ENCODE data around the gene CLEC1A.

Gene CLEC1A, protein sequence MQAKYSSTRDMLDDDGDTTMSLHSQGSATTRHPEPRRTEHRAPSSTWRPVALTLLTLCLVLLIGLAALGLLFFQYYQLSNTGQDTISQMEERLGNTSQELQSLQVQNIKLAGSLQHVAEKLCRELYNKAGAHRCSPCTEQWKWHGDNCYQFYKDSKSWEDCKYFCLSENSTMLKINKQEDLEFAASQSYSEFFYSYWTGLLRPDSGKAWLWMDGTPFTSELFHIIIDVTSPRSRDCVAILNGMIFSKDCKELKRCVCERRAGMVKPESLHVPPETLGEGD

DNA sequence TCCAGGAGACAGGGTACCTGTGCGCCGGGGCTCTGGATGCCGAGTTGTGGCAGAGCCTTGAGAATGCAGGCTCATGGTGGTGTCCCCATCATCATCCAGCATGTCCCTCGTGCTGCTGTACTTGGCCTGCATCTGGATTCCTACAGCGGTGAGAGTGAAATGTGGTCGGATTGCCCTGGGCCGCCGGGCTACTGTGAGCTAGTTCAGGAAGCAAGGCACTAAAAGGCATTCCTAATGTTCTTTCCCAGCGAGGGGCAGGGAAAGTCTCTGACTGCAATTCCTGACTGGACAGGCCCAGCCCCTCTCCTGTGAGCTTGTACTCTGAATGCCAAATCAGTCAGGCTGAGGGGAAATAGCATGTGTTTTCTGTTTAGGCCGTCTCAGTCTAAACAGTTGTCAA, at the start of gene CLEC1A:
Gene CLEC1A, minus strand, starts transcription at position 195 of the 400 bp plus-strand sequence. Its CDS starts 63 bp downstream, at position 132.
- no peak for DNase-seq

DNA sequence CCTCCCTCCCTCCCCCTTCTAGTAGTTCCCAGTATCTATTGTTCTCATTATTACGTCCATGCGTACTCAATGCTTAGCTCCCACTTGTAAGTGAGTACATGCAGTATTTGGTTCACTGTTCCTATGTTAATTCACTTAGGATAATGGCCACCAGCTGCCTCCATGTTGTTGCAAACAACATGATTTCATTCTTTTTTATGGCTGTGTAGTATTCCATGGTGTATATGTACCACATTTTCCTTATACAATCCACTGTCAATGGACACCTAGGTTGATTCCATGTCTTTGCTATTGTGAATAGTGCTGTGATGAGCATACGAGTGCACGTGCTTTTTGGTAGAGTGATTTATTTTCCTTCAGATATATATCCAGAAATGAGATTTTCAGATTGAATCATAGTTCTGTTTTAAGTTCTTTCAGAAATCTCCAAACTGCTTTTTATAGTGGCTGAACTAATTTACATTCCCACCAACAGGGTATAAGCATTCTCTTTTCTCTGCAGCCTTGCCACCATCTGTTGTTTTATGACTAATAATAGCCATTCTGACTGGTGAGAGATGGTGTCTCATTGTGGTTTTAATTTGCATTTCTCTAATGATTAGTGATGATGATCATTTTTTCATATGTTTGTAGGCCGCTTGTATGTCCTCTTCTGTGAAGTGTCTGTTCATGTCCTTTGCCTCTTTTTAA, 49.1 kb upstream of the CLEC1A start:
- DNase-seq = no peak

DNA sequence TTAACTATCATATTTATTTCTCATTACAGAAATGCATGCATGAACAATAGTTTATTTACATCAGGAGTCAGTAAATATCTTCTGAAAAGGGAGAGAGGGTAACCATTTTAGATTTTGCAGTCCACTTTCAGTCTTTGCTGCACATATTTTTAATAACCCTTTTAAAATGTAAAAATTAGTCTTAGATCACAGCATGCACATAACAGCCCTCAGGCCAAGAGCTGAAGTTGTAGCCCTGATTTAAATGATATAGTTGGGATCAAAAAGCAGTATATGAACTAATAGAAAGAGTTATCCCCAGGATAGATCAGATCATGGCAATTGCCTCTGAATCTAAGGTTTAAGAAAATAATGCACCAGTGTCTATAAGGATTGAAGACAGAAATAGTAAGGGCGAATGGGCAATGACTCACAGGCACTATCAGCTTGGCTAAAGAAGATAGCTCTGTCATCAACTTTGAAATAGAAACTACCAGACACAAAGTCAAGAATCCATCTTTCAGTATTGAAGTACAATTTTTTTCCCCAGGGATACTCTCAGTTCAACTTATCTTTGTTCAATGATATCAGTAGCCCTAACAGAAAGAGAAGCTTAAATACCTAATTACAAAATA, 44.3 kb upstream of the CLEC1A start:
- DNase-seq = no peak

DNA sequence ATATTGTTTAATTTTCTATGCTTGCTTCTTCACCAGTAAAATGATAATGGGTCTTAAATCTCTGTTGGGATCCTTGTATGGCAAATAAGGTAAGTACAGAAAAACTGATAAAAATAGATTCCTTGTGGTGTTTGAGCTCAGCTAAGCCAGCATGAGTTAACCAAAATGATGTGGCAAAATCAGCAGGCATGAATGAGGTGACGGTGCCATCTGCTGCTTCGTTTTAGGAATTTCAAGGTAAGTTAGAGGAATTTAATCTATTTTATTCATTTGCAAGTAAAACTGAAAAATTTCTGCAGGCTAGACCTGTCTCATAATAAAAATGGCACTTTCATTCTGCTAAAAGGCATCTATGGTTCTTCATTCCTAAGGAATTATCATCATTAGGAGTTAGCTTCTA, 41.2 kb upstream of the CLEC1A start:
- DNase-seq = peak; percentile 89

DNA sequence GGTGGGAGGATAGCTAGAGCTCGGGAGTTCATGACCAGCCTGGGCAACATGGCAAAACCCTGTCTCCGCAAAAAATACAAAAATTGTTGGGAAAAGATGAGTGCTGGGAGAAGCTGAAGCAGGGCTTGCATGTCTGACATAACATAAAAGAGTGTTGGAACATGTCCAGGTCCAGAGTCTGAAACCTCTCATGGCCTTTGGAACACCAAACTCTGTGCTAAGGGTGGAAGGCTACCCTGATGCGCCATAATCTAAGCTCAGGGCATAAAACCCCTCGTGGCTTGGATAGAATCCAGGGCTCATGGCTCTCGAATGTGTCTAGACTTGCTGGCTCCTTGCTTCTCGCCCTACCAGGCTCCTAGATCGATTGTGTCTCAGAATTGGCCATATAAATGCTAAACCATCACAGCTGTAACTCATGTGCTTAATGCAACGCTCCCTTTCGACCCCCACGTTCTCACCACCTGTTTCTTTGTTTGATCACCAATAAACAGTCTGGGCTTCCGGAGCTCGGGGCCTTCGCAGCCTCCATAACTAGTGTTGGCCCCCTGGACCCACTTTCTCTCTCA, 37.9 kb upstream of the CLEC1A start:
- no peak for DNase-seq

DNA sequence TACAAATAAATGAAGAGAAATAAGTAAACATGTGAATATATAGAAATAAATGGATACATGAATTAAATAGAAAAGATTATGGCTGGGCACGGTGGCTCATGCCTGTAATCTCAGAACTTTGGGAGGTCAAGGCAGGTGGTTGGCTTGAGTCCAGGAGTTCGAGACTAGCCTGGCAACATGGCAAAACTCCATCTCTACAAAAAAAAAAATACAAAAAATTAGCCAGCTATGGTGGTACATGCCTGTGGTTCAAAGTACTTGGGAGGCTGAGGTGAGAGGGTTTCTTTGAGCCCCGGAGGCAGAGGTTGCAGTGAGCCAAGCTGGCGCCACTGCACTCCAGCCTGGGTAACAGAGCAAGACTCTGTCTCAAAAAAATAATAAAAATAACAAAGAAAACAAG, 36.3 kb upstream of the CLEC1A start:
- no peak for DNase-seq

DNA sequence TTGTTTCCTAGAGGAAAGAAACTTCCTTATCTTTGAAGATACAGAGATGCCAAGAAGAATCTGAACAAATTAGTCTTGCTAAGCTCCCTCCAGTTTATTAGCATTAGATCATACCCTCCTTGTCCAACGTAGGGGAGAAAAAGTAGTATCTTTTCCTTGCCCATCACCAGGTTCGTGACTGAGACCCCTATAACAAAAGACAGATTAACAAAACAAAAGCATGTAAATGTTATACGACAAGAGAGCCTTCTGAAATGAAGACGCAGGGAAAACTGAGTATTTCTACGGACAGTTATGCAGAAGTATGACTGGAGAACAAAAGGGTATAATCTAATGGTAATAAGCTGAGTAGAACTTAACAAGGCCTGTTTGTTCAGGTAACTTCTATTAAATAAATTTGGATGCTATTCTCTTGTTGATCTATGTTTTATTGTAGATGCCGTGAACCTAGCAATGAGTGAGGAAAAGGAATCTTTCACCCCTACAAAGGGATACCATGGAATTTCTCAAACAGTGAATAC, 34.1 kb upstream of the CLEC1A start:
- no peak for DNase-seq

DNA sequence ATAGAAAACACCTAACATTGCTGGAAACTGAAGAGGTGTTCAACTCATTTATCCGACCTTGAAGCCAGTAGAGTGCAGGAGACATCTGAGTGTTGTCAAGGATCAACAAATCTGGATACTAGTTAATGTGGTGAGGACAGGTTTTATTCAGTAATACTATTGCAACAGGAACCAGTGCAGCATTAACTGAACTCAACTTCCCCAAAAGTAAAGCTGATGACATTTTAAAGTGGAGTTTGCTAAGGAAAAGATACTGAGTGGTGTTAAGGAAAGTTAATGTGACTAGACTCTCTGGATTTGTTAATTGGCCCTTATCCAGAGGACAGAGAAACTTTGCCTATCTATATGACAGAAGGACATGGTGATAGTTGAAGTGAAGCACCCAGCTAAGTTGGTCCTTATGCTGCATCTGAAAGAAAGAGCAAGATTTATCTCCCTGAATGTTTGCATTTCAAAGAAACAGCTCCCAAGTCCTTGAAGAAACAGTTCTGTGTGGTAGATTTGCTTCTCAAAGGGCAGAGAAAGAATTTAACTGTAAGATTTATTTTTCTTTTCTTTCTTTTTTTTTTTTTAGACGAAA, 32.4 kb upstream of the CLEC1A start:
- no peak for DNase-seq

DNA sequence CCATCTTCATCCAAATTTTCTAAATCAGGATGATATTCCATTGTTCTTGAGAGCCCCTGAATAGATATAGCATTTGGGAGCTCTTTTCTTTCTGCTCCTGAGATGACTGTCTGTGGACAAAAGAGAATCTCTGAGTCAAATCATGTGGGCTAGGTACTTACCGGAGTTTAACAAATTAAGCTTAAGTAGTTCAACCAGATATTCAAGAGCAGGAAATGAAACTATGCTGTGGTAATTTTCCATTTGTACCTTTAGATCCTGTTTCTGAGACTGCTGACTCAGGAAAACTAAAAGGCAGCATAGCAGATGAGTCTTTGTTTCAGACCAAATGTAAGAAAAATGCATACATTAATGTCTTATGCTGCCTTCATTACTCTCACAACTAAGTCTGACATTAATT, 31.3 kb upstream of the CLEC1A start, which contains the start of gene CLEC7A:
Gene CLEC7A, minus strand, starts transcription at position 158 of the 400 bp plus-strand sequence. Its CDS starts 117 bp downstream, at position 41.
- peak; percentile 52 for DNase-seq

DNA sequence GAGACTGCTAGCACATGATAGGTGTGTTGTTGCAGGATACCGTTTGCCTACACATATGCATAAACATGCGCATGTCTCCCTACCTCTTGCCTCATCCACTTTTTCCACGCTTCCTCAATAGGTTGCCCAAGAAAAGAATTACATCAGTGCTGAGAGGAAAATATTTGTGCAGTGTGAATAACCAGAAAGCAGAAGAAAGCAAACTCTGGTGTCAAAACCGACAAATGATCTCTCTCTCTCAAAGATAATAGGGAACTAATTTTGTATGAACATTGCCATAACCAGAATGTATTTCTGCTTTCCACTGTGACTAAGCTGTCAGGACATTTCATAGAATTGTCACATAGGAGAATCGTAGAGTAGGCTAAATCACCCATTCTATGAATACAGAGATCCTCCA, 29.9 kb upstream of the CLEC1A start:
- no peak for DNase-seq

DNA sequence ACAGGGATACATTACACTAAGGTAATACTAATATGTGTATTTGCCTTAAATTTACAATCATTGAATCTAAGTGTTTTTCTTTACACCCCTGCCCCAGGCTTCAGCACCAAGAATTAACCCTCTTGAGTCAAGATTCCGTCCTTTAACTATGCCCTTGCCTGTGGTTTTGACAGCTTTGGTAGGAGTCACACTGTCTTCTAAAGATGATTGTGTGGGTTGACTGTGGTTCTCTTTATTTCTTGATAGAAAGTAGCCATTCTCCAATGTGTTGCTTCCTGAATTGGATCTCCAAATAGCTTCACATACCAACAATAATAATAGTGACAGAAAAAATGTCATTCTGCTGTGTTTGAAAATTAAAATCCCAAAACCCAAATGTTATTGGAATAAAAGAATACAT, 27.6 kb upstream of the CLEC1A start:
- DNase-seq = no peak

DNA sequence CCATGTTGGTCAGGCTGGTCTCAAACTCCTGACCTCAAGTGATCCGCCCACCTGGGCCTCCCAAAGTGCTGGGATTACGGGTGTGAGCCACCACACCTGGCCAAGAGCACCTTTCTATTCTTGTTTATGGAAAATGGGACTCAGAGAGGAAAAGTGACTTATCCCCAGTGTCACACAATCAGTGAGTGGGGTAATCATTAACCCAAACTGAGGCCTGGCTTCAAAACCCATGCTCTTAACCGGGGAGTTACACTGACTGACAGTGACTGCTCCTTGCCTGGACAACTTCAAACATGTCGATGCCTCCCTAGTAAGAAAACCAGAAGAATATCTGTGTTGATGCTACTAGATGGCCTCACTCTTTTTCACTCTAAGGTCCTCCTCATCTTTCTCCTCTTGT, 23.9 kb upstream of the CLEC1A start:
- peak; percentile 66 for DNase-seq

DNA sequence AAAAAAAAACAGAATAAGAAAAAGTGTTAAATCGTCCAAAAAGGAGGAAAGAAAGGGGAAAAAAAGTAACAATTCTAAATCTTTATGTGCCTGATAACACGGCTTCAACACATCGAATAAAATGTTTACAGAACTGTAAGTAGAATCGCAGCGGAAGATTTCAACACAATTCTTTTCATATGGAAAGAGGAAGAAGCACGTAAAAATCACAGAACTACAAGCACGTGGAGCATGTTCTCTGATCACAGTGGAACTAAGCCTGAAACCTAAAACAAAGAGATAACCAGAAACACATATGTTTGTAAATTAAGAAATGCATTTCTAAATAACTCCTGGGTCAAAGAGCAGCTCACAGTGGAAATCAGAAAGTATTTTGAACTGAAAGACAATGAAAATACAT, 22.5 kb upstream of the CLEC1A start:
- no peak for DNase-seq

DNA sequence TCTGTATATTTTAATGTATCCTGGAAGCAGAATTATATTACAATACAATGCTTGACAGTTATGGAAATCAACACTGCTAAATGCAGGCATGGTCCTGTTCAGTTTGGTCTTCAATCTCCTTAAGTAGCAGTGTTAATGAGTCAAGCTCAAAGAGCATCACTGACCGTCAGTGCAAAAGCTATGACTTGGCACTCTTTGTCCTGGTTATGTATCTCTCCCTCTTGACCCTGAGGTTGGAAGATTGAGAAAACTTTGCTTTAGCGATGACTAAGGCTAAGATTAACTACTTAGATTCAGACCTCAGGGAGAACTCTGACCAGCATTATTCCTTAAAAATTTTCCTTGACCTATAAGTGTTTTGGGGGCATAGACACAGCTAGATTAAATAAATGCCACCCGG, 20.3 kb upstream of the CLEC1A start:
- DNase-seq = no peak

DNA sequence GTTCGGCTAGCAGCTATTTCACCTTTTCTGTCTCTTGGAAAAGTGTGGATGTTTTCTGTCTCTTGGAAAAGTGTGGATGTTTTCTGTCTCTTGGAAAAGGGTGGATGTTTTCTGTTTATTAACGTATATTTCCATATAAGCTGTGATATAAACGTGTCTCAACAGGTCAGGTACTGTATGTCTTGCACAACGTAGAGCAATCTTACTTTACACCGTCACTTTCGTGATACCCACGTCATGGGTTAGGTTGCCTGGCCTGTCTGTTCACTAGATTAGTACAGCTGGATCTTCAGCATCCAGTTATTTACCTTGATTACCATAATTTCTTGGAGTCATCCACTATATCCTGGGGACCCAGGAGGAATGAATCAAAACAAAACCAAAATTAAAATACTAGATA, 17.1 kb upstream of the CLEC1A start:
- DNase-seq = no peak

DNA sequence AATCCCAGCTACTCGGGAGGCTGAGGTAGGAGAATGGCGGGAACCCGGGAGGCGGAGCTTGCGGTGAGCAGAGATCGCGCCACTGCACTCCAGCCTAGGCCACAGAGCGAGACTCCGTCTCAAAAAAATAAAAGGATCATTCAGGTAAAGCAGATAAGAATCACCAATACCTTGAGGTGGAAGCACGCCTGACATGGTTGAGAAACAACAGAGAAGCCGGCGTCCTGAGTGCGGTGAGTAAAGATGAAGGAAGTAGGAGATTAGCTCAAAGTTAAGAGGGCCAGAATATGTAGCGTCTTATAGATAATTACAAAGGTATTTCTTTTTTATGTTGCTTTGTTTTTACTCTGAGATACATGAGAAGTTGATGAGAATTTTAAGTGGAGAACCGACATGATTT, 16.5 kb upstream of the CLEC1A start:
- DNase-seq = no peak

DNA sequence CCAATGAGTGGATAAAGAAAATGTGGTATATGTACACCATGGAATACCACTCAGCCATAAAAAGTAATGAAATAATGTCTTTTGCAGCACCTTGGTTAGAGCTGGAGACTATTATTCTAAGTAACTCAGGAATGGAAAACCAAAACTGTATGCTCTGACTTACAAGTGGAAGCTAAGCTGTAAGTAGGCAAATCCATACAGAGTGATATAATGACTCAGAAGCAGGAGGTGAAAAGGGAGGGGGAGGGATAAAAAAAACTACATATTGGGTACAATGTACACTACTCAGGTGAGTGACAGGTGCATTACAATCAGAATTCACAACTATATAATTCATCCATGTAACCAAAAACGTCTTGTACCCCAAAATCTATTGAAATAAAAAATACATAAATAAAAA, 15.1 kb upstream of the CLEC1A start:
- peak; percentile 71 for DNase-seq

DNA sequence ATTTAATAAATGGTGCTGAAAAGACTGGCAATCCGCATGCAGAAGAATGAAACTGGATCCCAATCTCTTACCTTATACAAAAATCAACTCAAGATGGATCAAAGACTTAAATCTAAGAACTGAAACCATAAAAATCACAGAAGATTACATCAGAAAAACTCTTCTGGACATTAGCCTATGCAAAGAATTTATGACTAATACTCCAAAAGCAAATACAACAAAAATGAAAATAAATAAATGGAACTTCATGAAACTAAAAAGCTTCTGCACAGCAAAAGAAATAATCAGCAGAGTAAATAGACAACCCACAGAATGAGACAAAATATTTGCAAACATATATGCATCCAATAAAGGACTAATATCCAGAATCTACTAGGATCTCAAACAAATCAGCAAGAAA, 14.3 kb upstream of the CLEC1A start:
- DNase-seq = peak; percentile 35

DNA sequence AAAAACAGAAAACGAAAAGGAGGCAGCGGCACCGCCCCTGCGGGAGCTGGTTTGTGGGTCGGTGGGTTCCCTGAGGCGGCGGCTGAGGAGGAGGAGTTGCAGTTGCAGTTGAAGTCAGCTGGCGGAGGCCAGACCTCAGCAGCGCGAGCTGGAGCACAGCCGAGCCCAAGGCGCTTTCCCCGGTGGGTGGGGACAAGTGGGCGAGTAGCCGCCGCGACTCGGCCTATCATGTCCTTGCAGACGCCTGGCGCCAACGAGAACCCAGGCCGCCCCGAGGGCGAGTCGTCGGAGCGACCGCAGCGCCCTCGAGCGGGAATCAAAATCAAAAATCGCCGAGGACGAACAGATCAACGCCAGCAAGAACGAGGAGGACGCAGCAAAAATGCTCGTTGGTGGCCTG, 12.7 kb upstream of the CLEC1A start:
- DNase-seq = no peak

DNA sequence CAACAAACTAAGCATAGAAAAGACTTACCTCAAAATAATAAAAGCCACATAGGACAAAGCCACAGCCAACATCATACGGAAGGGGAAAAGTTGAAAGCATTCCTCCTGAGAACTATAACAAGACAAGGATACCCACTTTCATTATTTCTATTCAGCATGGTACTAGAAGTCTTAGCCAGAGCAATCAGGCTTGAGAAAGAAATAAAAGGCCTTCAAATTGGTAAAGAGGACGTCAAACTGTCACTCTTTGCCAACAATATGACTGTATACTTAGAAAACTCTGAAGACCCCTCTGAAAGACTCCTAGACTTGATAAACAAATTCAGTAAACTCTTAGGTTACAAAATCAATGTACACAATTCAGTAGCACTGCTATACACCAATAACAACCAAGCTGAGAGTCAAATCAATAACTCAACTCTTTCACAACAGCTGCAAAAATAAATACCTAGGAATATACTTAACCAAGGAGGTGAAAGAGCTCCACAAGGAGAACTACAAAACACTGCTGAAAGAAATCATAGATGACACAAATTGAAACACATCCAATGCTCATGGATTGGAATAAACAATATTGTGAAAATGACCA, 11.6 kb upstream of the CLEC1A start:
- no peak for DNase-seq

DNA sequence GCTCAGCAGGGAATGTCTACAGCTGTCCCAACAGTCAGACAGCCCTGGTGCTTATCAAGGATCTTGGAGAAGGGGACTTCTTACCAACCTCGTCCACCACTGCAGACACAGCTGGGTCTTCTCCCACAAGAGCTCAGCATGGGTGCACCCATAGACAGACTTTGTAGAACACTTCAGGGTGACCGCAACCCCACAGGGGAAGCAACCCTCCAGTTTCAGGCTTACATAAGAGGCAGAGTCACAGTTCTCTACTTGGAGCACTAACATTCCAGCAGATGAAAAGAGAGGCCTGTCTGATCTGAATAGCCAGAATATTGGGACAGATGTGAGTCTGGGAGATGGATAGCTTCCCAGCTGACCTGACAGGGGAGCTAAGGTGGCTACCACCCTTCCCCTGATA, 3.5 kb upstream of the CLEC1A start:
- DNase-seq = no peak

DNA sequence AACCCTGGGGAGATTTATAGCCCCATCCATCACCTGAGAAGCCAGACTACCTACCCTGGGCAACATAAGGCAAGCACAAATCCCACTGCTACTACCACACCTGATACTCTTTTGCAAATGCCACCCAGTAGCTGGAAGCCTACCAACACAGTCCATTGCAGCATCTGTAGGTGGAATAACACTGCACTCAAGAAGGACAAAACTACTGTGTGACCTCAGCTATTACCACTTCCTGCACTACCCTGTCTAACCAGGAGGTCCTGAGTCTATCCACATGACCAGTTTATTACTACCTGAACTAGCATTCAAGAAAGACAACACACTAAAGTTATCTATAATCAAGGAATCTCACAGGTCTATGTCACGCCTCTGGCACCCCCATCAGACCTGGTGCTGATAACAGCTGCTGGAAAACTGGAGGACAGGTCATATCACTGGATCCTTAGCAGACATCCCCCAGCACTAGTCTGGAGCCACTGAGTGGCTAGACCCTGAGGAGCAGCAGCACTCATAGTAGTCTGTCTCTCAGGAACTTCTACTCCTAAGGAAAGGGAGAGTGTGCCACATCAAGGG, 2.9 kb upstream of the CLEC1A start:
- DNase-seq = no peak

Measured in DMS53 (cell line).